HepG2 (cell line): ENCODE data around the gene GSK3A.

ENCODE experiments used
- CREB1 ChIP-seq, 2 experiments: fragments of 450-650 bp in 1 of 2; IDR thresholded peaks; 2 replicates each; pipeline ENCODE4 v1.6.1; 2016 to 2017; ENCODE audit warnings: control low read depth in 1 of 2, mild to moderate bottlenecking in 1 of 2, missing compliant biosample characterization in 1 of 2, missing genetic modification characterization in 1 of 2
- CREM ChIP-seq, 2 experiments: sonication (generic) in 1 of 2; formaldehyde crosslinking in 1 of 2; IDR thresholded peaks; 2 replicates each; pipeline versions ENCODE4 v1.4.0 to v1.6.1; 2016 to 2020; ENCODE audit warnings: antibody characterized with exemption in 1 of 2, mild to moderate bottlenecking in 1 of 2, missing genetic modification reagents in 1 of 2
- EP300 ChIP-seq, 3 experiments: sonication (generic) in 1 of 3; formaldehyde crosslinking in 1 of 3; IDR thresholded peaks; 2 replicates each; pipeline versions ENCODE4 v1.5.1 to v1.6.1; 2011 to 2020; ENCODE audit warnings: low read depth in 2 of 3, low read length in 2 of 3, borderline replicate concordance in 1 of 3, improper control_type of control experiment in 1 of 3, mild to moderate bottlenecking in 1 of 3, missing genetic modification reagents in 1 of 3, moderate library complexity in 1 of 3
- ETV6 ChIP-seq: sonication (generic); formaldehyde crosslinking; conservative IDR thresholded peaks from 2 replicates; pipeline ENCODE4 v1.4.0; 2020; ENCODE audit warnings: missing genetic modification reagents
- HCFC1 ChIP-seq: fragments of 150-350 bp; IDR thresholded peaks from 2 replicates; pipeline ENCODE4 v1.6.1; 2014; ENCODE audit warnings: low read depth, low read length
- HIVEP1 ChIP-seq: sonication (generic); formaldehyde crosslinking; IDR thresholded peaks from 2 replicates; pipeline ENCODE4 v1.4.0; 2020; ENCODE audit warnings: mild to moderate bottlenecking, missing genetic modification reagents
- POLR2A ChIP-seq, 2 experiments: IDR thresholded peaks; 2 replicates each; pipeline ENCODE4 v1.6.1; 2011; ENCODE audit warnings: low read depth in 2 of 2, low read length in 2 of 2, mild to moderate bottlenecking in 1 of 2, moderate library complexity in 1 of 2; ENCODE audit not compliant: insufficient read depth in 1 of 2
- RAD21 ChIP-seq: fragments of 450-650 bp; formaldehyde crosslinking; IDR thresholded peaks from 2 replicates; pipeline ENCODE4 v1.5.0; 2020; ENCODE audit warnings: mild to moderate bottlenecking
- ZNF558 ChIP-seq: sonication (generic); formaldehyde crosslinking; IDR thresholded peaks from 2 replicates; pipeline ENCODE4 v1.9.0; 2022; ENCODE audit warnings: mild to moderate bottlenecking, missing genetic modification reagents, borderline replicate concordance
- ZNF749 ChIP-seq: sonication (generic); formaldehyde crosslinking; IDR thresholded peaks from 2 replicates; pipeline ENCODE4 v1.8.0; 2022; ENCODE audit warnings: mild to moderate bottlenecking, missing genetic modification reagents, moderate library complexity, borderline replicate concordance
- ZZZ3 ChIP-seq: sonication (generic); formaldehyde crosslinking; IDR thresholded peaks from 2 replicates; pipeline ENCODE4 v1.4.0; 2020; ENCODE audit warnings: missing genetic modification reagents, mild to moderate bottlenecking, borderline replicate concordance
- TF ChIP-seq, protein P1 (sequence below): IDR thresholded peaks from 2 replicates; pipeline ENCODE4 v1.6.1; 2018; ENCODE audit warnings: missing genetic modification reagents, mild to moderate bottlenecking, missing compliant biosample characterization
- TF ChIP-seq, protein P2 (sequence below): sonication (generic); formaldehyde crosslinking; IDR thresholded peaks from 2 replicates; pipeline ENCODE4 v1.8.1; 2022; ENCODE audit warnings: low read depth, mild to moderate bottlenecking, missing genetic modification reagents
- TF ChIP-seq, protein P3 (sequence below): sonication (generic); formaldehyde crosslinking; IDR thresholded peaks from 2 replicates; pipeline ENCODE4 v1.4.0; 2020; ENCODE audit warnings: missing genetic modification reagents

DNA sequence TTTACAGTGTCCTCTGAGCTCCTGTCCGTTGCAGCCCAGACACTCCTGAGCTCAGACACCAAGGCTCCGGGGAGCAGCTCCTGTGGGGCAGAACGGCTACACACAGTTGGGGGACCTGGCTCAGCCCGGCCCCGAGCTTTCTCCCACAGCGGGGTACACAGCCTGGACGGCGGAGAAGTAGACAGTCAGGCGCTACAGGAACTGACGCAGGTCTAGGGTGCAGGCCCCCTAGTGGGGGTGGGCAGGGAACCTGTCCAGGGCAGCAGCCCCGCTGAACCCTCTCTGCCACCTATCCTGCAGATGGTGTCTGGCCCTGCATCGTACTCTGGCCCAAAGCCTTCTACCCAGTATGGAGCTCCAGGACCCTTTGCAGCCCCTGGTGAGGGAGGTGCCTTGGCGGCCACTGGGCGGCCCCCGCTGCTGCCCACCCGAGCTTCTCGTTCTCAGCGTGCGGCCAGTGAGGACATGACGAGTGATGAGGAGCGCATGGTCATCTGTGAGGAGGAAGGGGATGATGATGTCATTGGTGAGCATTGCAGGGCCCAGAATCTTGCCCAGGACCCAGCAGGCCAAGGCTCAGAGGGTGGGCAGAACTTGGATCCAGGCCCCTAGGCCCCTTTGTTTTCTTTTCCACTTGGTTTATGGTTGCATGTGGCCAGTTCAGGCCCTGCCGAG lies 46.6 kb upstream of the GSK3A start:
- TF ChIP-seq HIVEP1 (CRISPR knock-in tag) = no peak
- no peak for TF ChIP-seq ZNF558
- TF ChIP-seq, protein P1, sequence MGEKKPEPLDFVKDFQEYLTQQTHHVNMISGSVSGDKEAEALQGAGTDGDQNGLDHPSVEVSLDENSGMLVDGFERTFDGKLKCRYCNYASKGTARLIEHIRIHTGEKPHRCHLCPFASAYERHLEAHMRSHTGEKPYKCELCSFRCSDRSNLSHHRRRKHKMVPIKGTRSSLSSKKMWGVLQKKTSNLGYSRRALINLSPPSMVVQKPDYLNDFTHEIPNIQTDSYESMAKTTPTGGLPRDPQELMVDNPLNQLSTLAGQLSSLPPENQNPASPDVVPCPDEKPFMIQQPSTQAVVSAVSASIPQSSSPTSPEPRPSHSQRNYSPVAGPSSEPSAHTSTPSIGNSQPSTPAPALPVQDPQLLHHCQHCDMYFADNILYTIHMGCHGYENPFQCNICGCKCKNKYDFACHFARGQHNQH (CRISPR knock-in tag) = no peak
- TF ChIP-seq, protein P2, sequence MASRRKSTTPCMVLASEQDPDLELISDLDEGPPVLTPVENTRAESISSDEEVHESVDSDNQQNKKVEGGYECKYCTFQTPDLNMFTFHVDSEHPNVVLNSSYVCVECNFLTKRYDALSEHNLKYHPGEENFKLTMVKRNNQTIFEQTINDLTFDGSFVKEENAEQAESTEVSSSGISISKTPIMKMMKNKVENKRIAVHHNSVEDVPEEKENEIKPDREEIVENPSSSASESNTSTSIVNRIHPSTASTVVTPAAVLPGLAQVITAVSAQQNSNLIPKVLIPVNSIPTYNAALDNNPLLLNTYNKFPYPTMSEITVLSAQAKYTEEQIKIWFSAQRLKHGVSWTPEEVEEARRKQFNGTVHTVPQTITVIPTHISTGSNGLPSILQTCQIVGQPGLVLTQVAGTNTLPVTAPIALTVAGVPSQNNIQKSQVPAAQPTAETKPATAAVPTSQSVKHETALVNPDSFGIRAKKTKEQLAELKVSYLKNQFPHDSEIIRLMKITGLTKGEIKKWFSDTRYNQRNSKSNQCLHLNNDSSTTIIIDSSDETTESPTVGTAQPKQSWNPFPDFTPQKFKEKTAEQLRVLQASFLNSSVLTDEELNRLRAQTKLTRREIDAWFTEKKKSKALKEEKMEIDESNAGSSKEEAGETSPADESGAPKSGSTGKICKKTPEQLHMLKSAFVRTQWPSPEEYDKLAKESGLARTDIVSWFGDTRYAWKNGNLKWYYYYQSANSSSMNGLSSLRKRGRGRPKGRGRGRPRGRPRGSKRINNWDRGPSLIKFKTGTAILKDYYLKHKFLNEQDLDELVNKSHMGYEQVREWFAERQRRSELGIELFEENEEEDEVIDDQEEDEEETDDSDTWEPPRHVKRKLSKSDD (CRISPR knock-in tag) = no peak
- no peak for TF ChIP-seq CREM (IDR thresholded peaks at IDR 0.05)
- no peak for TF ChIP-seq CREM (CRISPR knock-in tag; IDR thresholded peaks at IDR 0.05)
- no peak for TF ChIP-seq EP300 (IDR thresholded peaks at IDR 0.05; ENCODE audit: low read depth in 2 of 2, low read length in 2 of 2)
- TF ChIP-seq EP300 (CRISPR knock-in tag; IDR thresholded peaks at IDR 0.05; ENCODE audit: borderline replicate concordance) = no peak
- peak; percentile 60; the same call in 1 of the 2 replicates for TF ChIP-seq CREB1 (IDR thresholded peaks at IDR 0.05)
- TF ChIP-seq CREB1 (CRISPR knock-in tag; IDR thresholded peaks at IDR 0.05) = no peak
- TF ChIP-seq ETV6 (CRISPR knock-in tag) = no peak
- no peak for TF ChIP-seq ZZZ3 (CRISPR knock-in tag)
- no peak for TF ChIP-seq RAD21
- TF ChIP-seq, protein P3, sequence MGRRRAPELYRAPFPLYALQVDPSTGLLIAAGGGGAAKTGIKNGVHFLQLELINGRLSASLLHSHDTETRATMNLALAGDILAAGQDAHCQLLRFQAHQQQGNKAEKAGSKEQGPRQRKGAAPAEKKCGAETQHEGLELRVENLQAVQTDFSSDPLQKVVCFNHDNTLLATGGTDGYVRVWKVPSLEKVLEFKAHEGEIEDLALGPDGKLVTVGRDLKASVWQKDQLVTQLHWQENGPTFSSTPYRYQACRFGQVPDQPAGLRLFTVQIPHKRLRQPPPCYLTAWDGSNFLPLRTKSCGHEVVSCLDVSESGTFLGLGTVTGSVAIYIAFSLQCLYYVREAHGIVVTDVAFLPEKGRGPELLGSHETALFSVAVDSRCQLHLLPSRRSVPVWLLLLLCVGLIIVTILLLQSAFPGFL (CRISPR knock-in tag) = no peak
- TF ChIP-seq HCFC1 = no peak
- no peak for TF ChIP-seq POLR2A (IDR thresholded peaks at IDR 0.05; ENCODE audit: insufficient read depth in 1 of 2, low read depth in 2 of 2, low read length in 2 of 2)
- no peak for TF ChIP-seq ZNF749 (CRISPR knock-in tag)
